GM13976 (cell line): ENCODE results near the gene RGS7.

Experiments
- DNase-seq: peaks from one replicate; pipeline ENCODE4 v3.0.0; 2012; ENCODE audit warnings: low spot score
- CTCF ChIP-seq: IDR thresholded peaks from 2 replicates; pipeline ENCODE4 v1.5.1; 2012; ENCODE audit warnings: borderline replicate concordance, mild to moderate bottlenecking; ENCODE audit not compliant: insufficient read depth; ENCODE audit errors: extremely low read depth, missing control alignments, control extremely low read depth
- in situ Hi-C: fragments of 300-500 bp; cut with MboI; formaldehyde crosslinking; loops from one replicate; pipeline ENCODE4 v1.12.0; 2022; ENCODE audit warnings: low sequenced_read_pairs, mixed read lengths, inconsistent platforms; ENCODE audit not compliant: unreplicated experiment

RGS7 gene

GRCh38 chr1:240803151-240803550, 553.9 kb downstream of the RGS7 start:
- in situ Hi-C loops: no loop called here
- TF ChIP-seq CTCF: no peak
- DNase-seq: no peak

GRCh38 chr1:240802271-240802670, 554.7 kb downstream of the RGS7 start:
- no peak for TF ChIP-seq CTCF
- in situ Hi-C loops: no loop called here
- DNase-seq: no peak

GRCh38 chr1:240801442-240801841, 555.6 kb downstream of the RGS7 start:
- no peak for TF ChIP-seq CTCF
- DNase-seq: no peak
- in situ Hi-C loops: no loop called here

GRCh38 chr1:240800291-240800690, 556.7 kb downstream of the RGS7 start:
- in situ Hi-C loops: no loop called here
- TF ChIP-seq CTCF: no peak
- DNase-seq: no peak

GRCh38 chr1:240797050-240797449, 560.0 kb downstream of the RGS7 start:
- DNase-seq: no peak
- in situ Hi-C loops: no loop called here
- TF ChIP-seq CTCF: no peak

- no peak for DNase-seq
- TF ChIP-seq CTCF: no peak
- in situ Hi-C loops: no loop called here
Measured at GRCh38 chr1:240794046-240794843, 562.8 kb downstream of the RGS7 start.

- in situ Hi-C loops: no loop called here
Measured at GRCh38 chr1:240792915-240793529, 564.0 kb downstream of the RGS7 start.

More at GRCh38 chr1:240792915-240793529, 564.0 kb downstream of the RGS7 start:
- DNase-seq: no peak
- no peak for TF ChIP-seq CTCF
